CD14-positive monocyte (primary cell): ENCODE data around the gene SERP2. TPM values are rescaled to one million over a fixed set of nuclear protein-coding genes. Genes with fewer than 3 reads are reported as not detected.

Source experiments
- DNase-seq, 3 donors: peaks; one replicate each; pipeline ENCODE4 v3.0.0-alpha.2; 2011 to 2022
- H2AFZ ChIP-seq: 2 replicates; pipeline ENCODE4 v1.6.0; 2012; ENCODE audit warnings: mild to moderate bottlenecking, low read depth, low read length, inconsistent platforms; ENCODE audit not compliant: insufficient read depth, poor library complexity, severe bottlenecking
- H3K27ac ChIP-seq, 2 donors: 1 replicate in 1 of 2; 2 replicates in 1 of 2; pipeline ENCODE4 v1.5.1; 2012 to 2013; ENCODE audit warnings: low read length in 2 of 2, control low read depth in 1 of 2, inconsistent platforms in 1 of 2, low read depth in 1 of 2, mild to moderate bottlenecking in 1 of 2
- H3K27me3 ChIP-seq, 2 donors: one replicate each; pipeline versions ENCODE4 v1.6.0 to v1.6.1; 2011 to 2013; ENCODE audit warnings: low read length in 2 of 2; ENCODE audit not compliant: control insufficient read depth in 2 of 2, insufficient read depth in 2 of 2
- H3K36me3 ChIP-seq, 2 donors: replicated peaks in 1 of 2; 1 replicate in 1 of 2; 2 replicates in 1 of 2; pipeline versions ENCODE4 v1.5.1 to v1.6.1; 2012 to 2013; ENCODE audit warnings: low read length in 2 of 2, control low read depth in 1 of 2, inconsistent platforms in 1 of 2, mild to moderate bottlenecking in 1 of 2; ENCODE audit not compliant: insufficient read depth in 2 of 2, control insufficient read depth in 1 of 2
- H3K4me1 ChIP-seq, 2 donors: 1 replicate in 1 of 2; 2 replicates in 1 of 2; pipeline versions ENCODE4 v1.5.1 to v1.6.1; 2012 to 2013; ENCODE audit warnings: low read length in 2 of 2, control low read depth in 1 of 2, inconsistent platforms in 1 of 2, mild to moderate bottlenecking in 1 of 2, moderate library complexity in 1 of 2; ENCODE audit not compliant: insufficient read depth in 2 of 2, control insufficient read depth in 1 of 2
- H3K4me2 ChIP-seq: replicated peaks from 2 replicates; pipeline ENCODE3; 2012; ENCODE audit warnings: low read length, moderate library complexity, mild to moderate bottlenecking; ENCODE audit not compliant: poor library complexity, severe bottlenecking; ENCODE audit errors: extremely low read depth
- H3K4me3 ChIP-seq, 3 experiments: fragments of 200-600 bp in 1 of 3; sonication (generic) in 1 of 3; replicated peaks in 1 of 3; 1 replicate in 2 of 3; 2 replicates in 1 of 3; pipeline ENCODE4 v1.5.1; 2011 to 2013; ENCODE audit warnings: low read length in 3 of 3, mild to moderate bottlenecking in 3 of 3, control low read depth in 2 of 3, low read depth in 2 of 3, inconsistent platforms in 1 of 3, moderate library complexity in 1 of 3
- H3K79me2 ChIP-seq: 2 replicates; pipeline ENCODE4 v1.6.0; 2012; ENCODE audit warnings: mild to moderate bottlenecking, control low read depth, inconsistent platforms, low read length, moderate library complexity; ENCODE audit not compliant: insufficient read depth
- H3K9ac ChIP-seq: 2 replicates; pipeline ENCODE4 v1.6.0; 2017; ENCODE audit warnings: low read length, mild to moderate bottlenecking; ENCODE audit not compliant: insufficient read depth, poor library complexity, severe bottlenecking
- H3K9me3 ChIP-seq, 2 donors: replicated peaks in 1 of 2; 1 replicate in 1 of 2; 2 replicates in 1 of 2; pipeline versions ENCODE4 v1.5.1 to v1.6.1; 2012 to 2013; ENCODE audit warnings: low read length in 2 of 2, control low read depth in 1 of 2; ENCODE audit not compliant: control insufficient read depth in 1 of 2, insufficient read depth in 1 of 2
- H4K20me1 ChIP-seq: 2 replicates; pipeline ENCODE4 v1.6.0; 2012; ENCODE audit warnings: mild to moderate bottlenecking, low read length, control low read depth, moderate library complexity; ENCODE audit not compliant: insufficient read depth
- H3K27ac Mint-ChIP-seq, 7 donors: one replicate each; pipeline ENCODE4 v1.8.0; 2020; ENCODE audit warnings: mild to moderate bottlenecking in 7 of 7, mixed read lengths in 7 of 7, moderate library complexity in 6 of 7, inconsistent platforms in 2 of 7
- H3K27me3 Mint-ChIP-seq, 3 donors: one replicate each; pipeline ENCODE4 v1.8.0; 2021 to 2022; ENCODE audit warnings: low read depth in 3 of 3, mild to moderate bottlenecking in 3 of 3, mixed read lengths in 3 of 3, moderate library complexity in 3 of 3, inconsistent platforms in 1 of 3
- H3K36me3 Mint-ChIP-seq, 2 donors: one replicate each; pipeline ENCODE4 v1.8.0; 2020; ENCODE audit warnings: mixed read lengths in 2 of 2, inconsistent platforms in 1 of 2, mild to moderate bottlenecking in 1 of 2
- H3K4me1 Mint-ChIP-seq: one replicate; pipeline ENCODE4 v1.8.0; 2020; ENCODE audit warnings: mild to moderate bottlenecking, mixed read lengths
- H3K4me3 Mint-ChIP-seq, 2 donors: one replicate each; pipeline ENCODE4 v1.8.0; 2020; ENCODE audit warnings: mild to moderate bottlenecking in 2 of 2, mixed read lengths in 2 of 2, moderate library complexity in 1 of 2
- H3K9me3 Mint-ChIP-seq, 7 donors: one replicate each; pipeline ENCODE4 v1.8.0; 2020 to 2022; ENCODE audit warnings: mixed read lengths in 7 of 7, mild to moderate bottlenecking in 6 of 7, moderate library complexity in 6 of 7, inconsistent platforms in 2 of 7
- CTCF ChIP-seq: fragments of 200-600 bp; IDR thresholded peaks from one replicate; pipeline ENCODE4 v1.8.0; 2022; ENCODE audit warnings: antibody characterized with exemption, mild to moderate bottlenecking
- WGBS: methylation state at CpG from one replicate; pipeline ENCODE4 v1.1.5; 2013; ENCODE audit warnings: missing lambda C conversion rate; ENCODE audit not compliant: insufficient coverage; 5-methylcytosine and 5-hydroxymethylcytosine counted together
- intact Hi-C, 2 donors: fragments of 100-400 bp; cut with micrococcal nuclease; formaldehyde crosslinking; loops; one replicate each; pipeline versions ENCODE4 v1.15.0 to v1.15.1; 2023
- polyA plus RNA-seq, 3 donors: library from polyadenylated mRNA; depleted of rRNA in 1 of 3; unstranded in 2 of 3; stranded (reverse) in 1 of 3; fragments of 300-500 nt in 2 of 3; fragments of >200 nt in 1 of 3; fragmentation: Illumina TruSeq in 2 of 3; gene quantifications; 1 replicate in 2 of 3; 2 replicates in 1 of 3; pipeline ENCODE4 v1.2.3, GENCODE V29; 2012 to 2021

The SERP2 gene
- polyA plus RNA-seq, 3 donors: not detected

GRCh38 chr13:44414716-44415115, 41.1 kb downstream of the SERP2 start:
- Mint-ChIP-seq H3K27ac (peak overlapping the region in 1 of 7 donors; percentile 20), H3K27me3 (peaks cover 2 to 6% (median 4%) of the 10 kb centered on the region in 3 donors), H3K9me3 (peaks cover 0 to 7% (median 3%) of the 10 kb centered on the region in 7 donors), H3K4me1 (peaks cover 33% of the 10 kb centered on the region), H3K36me3 (no peaks in the 10 kb centered on the region), H3K4me3 (no peak overlapping the region)
- Histone ChIP-seq H3K27ac (no peak overlapping the region), H3K4me2 (no peak overlapping the region), H3K4me3 (no peak overlapping the region), H3K79me2 (no peaks in the 10 kb centered on the region), H3K27me3 (no peaks in the 10 kb centered on the region), H3K9ac (no peak overlapping the region), H3K36me3 (no peaks in the 10 kb centered on the region), H3K4me1 (peaks cover 12% of the 10 kb centered on the region in 2 donors), H4K20me1 (no peaks in the 10 kb centered on the region), H3K9me3 (no peaks in the 10 kb centered on the region), H2AFZ (no peak overlapping the region)
- no peak for TF ChIP-seq CTCF
- no peak for DNase-seq
- WGBS: 96% methylated on average over 26 of the region's 26 CpGs
- intact Hi-C loops: no loop called here

- no peaks in the 10 kb centered on the region for H3K9me3 ChIP-seq
- intact Hi-C loops: no loop called here
- Mint-ChIP-seq H3K27ac (peak overlapping the region in 1 of 7 donors; percentile 2), H3K9me3 (peaks cover 0 to 7% (median 3%) of the 10 kb centered on the region in 7 donors), H3K27me3 (peaks cover 2 to 5% (median 2%) of the 10 kb centered on the region in 3 donors), H3K36me3 (no peaks in the 10 kb centered on the region), H3K4me1 (peaks cover 33% of the 10 kb centered on the region), H3K4me3 (peak overlapping the region; percentile 49 to 77)
- H3K9ac ChIP-seq: no peak overlapping the region
- no peaks in the 10 kb centered on the region for H3K27me3 ChIP-seq
- H3K79me2 ChIP-seq: no peaks in the 10 kb centered on the region
- peaks cover 12% of the 10 kb centered on the region in 2 donors for H3K4me1 ChIP-seq
- no peak overlapping the region for H3K27ac ChIP-seq
- no peak for TF ChIP-seq CTCF
- peak overlapping the region; percentile 54 for H3K4me2 ChIP-seq
- no peaks in the 10 kb centered on the region for H3K36me3 ChIP-seq
- no peaks in the 10 kb centered on the region for H4K20me1 ChIP-seq
- no peak for DNase-seq
- peak overlapping the region in 2 of 3 experiments; percentile 19 to 41 for H3K4me3 ChIP-seq
- WGBS: 86% methylated on average over 8 of the region's 15 CpGs
- H2AFZ ChIP-seq: peak overlapping the region; percentile 61
These were observed 42.2 kb downstream of the SERP2 start for GRCh38 chr13:44415815-44416214.
